NCI-H146 (cell line): ENCODE data around the gene ERMARD.
A peak's percentile ranks its signal among the peaks of the same experiment; 100 is the strongest.

Experiments used
- DNase-seq: peaks from one replicate; lab custom pipeline; 2025; lab: John Stamatoyannopoulos, UW

The ERMARD gene

GRCh38 chr6:169751242-169752073 lies at the start of gene ERMARD, which contains the start of gene DYNLT2:
Gene ERMARD (plus strand): TSS chr6:169751622. CDS start chr6:169751658, 36 bp downstream.
Gene DYNLT2 (minus strand): TSS chr6:169751572. CDS start chr6:169751458, 114 bp downstream.
- DNase-seq, result peak; percentile 99

- DNase-seq, result peak; percentile 100
Observed at GRCh38 chr6:169701954-169702839, 49.2 kb upstream of the ERMARD start, which contains the start of the genes C6orf120 and WDR27. Gene C6orf120 (plus strand): TSS chr6:169702126. CDS start chr6:169702460, 334 bp downstream. Gene WDR27 (minus strand): TSS chr6:169702029. CDS start chr6:169689005, 13,024 bp downstream.

- DNase-seq, result no peak
Observed at GRCh38 chr6:169702840-169703246, 48.6 kb upstream of the ERMARD start.

- DNase-seq, result no peak
Observed at GRCh38 chr6:169707772-169708171, 43.6 kb upstream of the ERMARD start.

GRCh38 chr6:169709293-169709692 lies 42.1 kb upstream of the ERMARD start:
- no peak for DNase-seq

- no peak for DNase-seq
Observed at GRCh38 chr6:169710009-169710408, 41.4 kb upstream of the ERMARD start.

GRCh38 chr6:169714178-169714577 lies 37.2 kb upstream of the ERMARD start:
- DNase-seq, result no peak

GRCh38 chr6:169714595-169714994 lies 36.8 kb upstream of the ERMARD start:
- DNase-seq, result no peak

GRCh38 chr6:169719117-169719516 lies 32.3 kb upstream of the ERMARD start:
- DNase-seq, result no peak

GRCh38 chr6:169720207-169720855 lies 31.1 kb upstream of the ERMARD start:
- DNase-seq, result no peak

- peak; percentile 47 for DNase-seq
Observed at GRCh38 chr6:169722362-169723199, 28.8 kb upstream of the ERMARD start.

GRCh38 chr6:169723200-169723909 lies 28.1 kb upstream of the ERMARD start:
- DNase-seq, result peak; percentile 67

GRCh38 chr6:169723991-169724493 lies 27.4 kb upstream of the ERMARD start:
- peak; percentile 76 for DNase-seq

- DNase-seq, result peak; percentile 94
Observed at GRCh38 chr6:169724494-169725124, 26.8 kb upstream of the ERMARD start, which contains the start of gene PHF10. Gene PHF10 (minus strand): TSS chr6:169724500. CDS start chr6:169723931, 569 bp downstream.

- peak; percentile 77 for DNase-seq
Observed at GRCh38 chr6:169725125-169726048, 26.0 kb upstream of the ERMARD start.

GRCh38 chr6:169726049-169726400 lies 25.4 kb upstream of the ERMARD start:
- DNase-seq, result no peak

- no peak for DNase-seq
Observed at GRCh38 chr6:169726963-169727362, 24.5 kb upstream of the ERMARD start.

GRCh38 chr6:169729961-169730360 lies 21.5 kb upstream of the ERMARD start:
- no peak for DNase-seq
